Memory B cell (primary cell): ENCODE measurements around the gene MYBBP1A.

Experiments
- ATAC-seq: fragments of 150-1000 bp; cut with Tn5 transposase; 2 replicates; pipeline ENCODE4 v1.10.0; 2021; ENCODE audit warnings: low read depth, mild to moderate bottlenecking, moderate library complexity
- DNase-seq, 2 donors: peaks; one replicate each; pipeline ENCODE4 v3.0.0; 2022; ENCODE audit warnings: low spot score in 2 of 2
- H3K27ac Mint-ChIP-seq: one replicate; pipeline ENCODE4 v1.8.0; 2022; ENCODE audit warnings: mild to moderate bottlenecking, moderate library complexity, mixed read lengths
- H3K27me3 Mint-ChIP-seq: one replicate; pipeline ENCODE4 v1.8.0; 2022; ENCODE audit warnings: mixed read lengths
- H3K36me3 Mint-ChIP-seq: one replicate; pipeline ENCODE4 v1.8.0; 2022; ENCODE audit warnings: mild to moderate bottlenecking, mixed read lengths
- H3K4me1 Mint-ChIP-seq: one replicate; pipeline ENCODE4 v1.8.0; 2022; ENCODE audit warnings: mixed read lengths
- H3K4me3 Mint-ChIP-seq: one replicate; pipeline ENCODE4 v1.8.0; 2022; ENCODE audit warnings: mild to moderate bottlenecking, moderate library complexity, mixed read lengths
- H3K9me3 Mint-ChIP-seq: one replicate; pipeline ENCODE4 v1.8.0; 2022; ENCODE audit warnings: mixed read lengths

Gene MYBBP1A

DNA sequence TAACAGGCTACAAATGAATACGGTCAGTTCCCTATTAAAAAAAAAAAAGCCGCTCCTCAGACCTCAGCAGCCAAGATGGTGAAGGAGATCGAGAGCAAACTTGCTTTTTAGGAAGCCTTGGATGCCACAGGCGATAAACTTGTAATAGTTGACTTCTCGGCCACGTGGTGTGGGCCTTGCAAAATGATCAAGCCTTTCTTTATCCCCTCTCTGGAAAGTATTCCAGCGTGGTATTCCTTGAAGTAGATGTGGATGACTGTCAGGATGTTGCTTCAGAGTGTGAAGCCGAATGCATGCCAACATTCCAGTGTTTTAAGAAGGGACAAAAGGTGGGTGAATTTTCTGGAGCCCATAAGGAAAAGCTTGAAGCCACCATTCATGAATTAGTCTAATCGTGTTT, 16.9 kb upstream of the MYBBP1A start:
- peaks cover 6% of the 10 kb centered on the region for H3K27me3 Mint-ChIP-seq
- no peaks in the 10 kb centered on the region for H3K36me3 Mint-ChIP-seq
- no peaks in the 10 kb centered on the region for H3K9me3 Mint-ChIP-seq
- no peak overlapping the region for H3K4me3 Mint-ChIP-seq
- DNase-seq, result no peak
- peaks cover 9% of the 10 kb centered on the region for H3K4me1 Mint-ChIP-seq
- no peak overlapping the region for H3K27ac Mint-ChIP-seq
- no peak for ATAC-seq

DNA sequence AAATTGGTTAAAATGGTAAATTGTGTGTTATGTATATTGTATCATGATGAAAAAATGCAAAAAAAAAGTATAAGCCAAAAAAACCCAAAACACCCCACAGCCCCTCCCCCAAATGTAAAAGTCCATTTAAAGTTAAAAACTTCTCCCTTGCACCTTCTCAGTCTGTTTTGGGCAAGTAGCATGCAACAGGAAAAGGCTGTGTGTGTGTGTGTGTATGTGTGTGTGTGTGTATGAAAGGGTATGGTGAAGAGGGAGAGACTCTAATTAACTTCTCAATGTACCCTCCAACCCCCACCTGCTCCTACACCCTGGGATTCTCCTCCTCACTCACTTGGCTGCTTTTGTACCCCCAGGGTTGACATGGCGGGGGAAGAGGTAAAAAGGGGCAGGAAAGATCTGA, 14.4 kb upstream of the MYBBP1A start:
- H3K27ac Mint-ChIP-seq, result no peak overlapping the region
- H3K27me3 Mint-ChIP-seq, result peaks cover 1% of the 10 kb centered on the region
- no peak for DNase-seq
- no peak overlapping the region for H3K4me3 Mint-ChIP-seq
- no peaks in the 10 kb centered on the region for H3K9me3 Mint-ChIP-seq
- no peak for ATAC-seq
- peaks cover 11% of the 10 kb centered on the region for H3K4me1 Mint-ChIP-seq
- no peaks in the 10 kb centered on the region for H3K36me3 Mint-ChIP-seq

DNA sequence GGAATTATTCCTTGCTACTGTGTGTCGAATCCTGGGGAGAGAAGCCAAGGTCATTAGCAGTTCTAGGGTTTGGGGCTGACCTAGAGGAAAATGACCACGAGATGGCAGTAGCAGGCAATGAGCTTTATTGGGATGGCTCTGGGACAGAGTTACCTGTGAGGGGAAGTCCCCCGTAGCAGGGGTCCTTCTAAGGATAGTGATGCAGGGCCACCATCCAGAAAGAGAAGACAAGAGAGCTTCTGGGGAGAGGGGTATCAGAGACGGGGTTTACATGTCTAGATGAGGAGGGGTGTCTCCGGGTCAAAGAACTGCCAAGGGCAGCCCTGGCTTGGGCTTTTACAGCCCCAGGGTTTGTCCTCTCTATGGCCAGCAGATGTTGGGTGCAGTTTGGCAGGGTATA, 11.6 kb upstream of the MYBBP1A start:
- ATAC-seq, result peak; percentile 68
- Mint-ChIP-seq H3K27me3 (no peaks in the 10 kb centered on the region), H3K4me3 (no peak overlapping the region), H3K4me1 (peaks cover 16% of the 10 kb centered on the region), H3K36me3 (no peaks in the 10 kb centered on the region), H3K27ac (no peak overlapping the region), H3K9me3 (no peaks in the 10 kb centered on the region)
- DNase-seq, result peak; percentile 38 to 50

DNA sequence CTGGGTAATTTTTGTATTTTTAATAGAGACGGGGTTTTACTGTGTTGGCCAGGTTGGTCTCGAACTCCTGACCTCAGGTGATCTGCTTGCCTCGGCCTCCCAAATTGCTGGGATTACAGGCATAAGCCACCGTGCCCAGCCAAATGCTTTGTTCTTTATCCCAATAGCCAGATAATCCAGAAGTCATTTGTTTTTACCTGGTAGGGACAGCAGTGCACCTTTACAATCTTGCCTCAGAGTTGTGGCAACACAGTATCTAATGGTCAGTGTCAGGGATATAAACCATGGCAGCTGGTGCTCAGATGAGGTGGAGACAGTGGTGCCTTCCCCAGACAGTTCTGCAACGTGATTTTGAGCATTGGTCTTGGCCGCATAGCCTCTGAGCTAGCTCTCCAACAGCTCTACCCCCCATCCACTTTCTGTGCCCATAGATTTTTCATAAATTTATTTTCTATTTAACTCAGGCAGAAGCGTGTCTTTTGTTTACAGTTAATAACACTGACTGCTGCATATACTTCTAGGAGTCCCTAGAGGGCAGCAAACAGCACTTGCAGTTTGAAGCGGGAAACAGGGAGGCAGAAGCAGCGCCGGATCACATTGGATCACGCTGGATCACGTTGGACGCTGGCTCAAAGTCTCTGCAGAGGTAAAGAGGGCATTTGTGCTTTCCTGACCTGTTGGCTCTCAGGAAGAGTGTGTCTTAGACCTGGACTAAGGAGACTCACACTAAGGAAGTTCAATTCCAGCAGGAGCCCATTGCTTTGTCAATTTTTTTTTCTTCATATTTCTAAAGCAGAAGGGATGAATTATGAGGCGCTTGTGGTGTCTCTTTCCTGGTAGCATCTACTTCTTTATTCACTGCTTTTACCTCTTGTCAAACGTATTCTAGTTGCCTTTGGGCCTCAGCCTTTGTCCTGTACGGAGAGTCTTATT, 10.3 kb upstream of the MYBBP1A start:
- Mint-ChIP-seq H3K27ac (no peak overlapping the region), H3K9me3 (no peaks in the 10 kb centered on the region), H3K4me1 (peaks cover 21% of the 10 kb centered on the region), H3K36me3 (no peaks in the 10 kb centered on the region), H3K27me3 (no peaks in the 10 kb centered on the region), H3K4me3 (peak overlapping the region; percentile 46)
- peak; percentile 60 for ATAC-seq
- peak in 1 of 2 donors; percentile 31 for DNase-seq

DNA sequence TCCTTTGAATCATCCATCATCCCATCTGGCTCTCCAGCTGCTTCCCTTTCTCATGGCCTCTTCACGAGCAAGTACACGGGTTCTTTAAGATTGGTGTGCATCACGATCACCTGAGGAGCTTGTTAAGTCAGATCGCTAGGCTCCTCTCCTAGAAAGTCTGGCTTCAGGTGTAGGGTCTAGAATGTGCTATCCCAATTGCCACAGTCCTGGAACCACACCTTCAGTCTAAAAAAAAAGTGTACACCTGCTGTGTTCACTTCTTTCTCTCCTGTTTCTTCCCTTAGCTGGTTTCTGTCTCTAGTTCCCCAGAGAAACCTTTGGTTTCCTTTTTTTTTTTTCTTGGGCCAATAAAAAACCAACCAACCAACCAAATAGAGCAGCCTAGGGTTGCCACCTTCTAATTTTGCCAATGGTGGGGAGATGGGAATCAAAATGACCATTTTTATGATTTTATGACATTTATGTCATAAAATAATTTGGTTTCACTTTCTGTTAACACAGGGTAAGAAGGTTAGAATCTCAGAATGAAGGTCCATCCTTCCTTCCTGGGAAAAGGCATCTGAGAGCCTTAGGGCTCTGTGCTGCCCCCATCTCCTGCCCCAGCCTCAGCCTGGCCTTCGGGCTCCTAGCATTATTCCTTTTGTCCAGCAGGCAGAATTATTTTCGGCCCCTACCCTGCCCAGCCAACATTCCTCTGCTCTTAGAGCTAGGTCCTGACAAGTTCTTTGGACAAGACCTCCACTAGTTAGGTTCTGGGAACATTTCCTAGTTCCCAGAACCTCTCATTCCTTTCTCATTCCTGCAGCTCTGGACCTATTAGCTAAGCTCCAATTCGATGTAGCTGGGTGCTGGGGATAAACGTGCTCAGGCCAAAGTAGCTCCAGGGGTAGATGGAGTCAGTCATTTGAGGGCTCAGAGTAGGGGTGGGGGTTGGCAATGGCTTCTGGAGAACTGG, 7.1 kb upstream of the MYBBP1A start:
- no peaks in the 10 kb centered on the region for H3K9me3 Mint-ChIP-seq
- H3K27ac Mint-ChIP-seq, result peak overlapping the region; percentile 58
- ATAC-seq, result peak; percentile 43
- peak overlapping the region; percentile 57 for H3K4me3 Mint-ChIP-seq
- peaks cover 2% of the 10 kb centered on the region for H3K27me3 Mint-ChIP-seq
- DNase-seq, result no peak
- H3K4me1 Mint-ChIP-seq, result peaks cover 19% of the 10 kb centered on the region
- no peaks in the 10 kb centered on the region for H3K36me3 Mint-ChIP-seq

DNA sequence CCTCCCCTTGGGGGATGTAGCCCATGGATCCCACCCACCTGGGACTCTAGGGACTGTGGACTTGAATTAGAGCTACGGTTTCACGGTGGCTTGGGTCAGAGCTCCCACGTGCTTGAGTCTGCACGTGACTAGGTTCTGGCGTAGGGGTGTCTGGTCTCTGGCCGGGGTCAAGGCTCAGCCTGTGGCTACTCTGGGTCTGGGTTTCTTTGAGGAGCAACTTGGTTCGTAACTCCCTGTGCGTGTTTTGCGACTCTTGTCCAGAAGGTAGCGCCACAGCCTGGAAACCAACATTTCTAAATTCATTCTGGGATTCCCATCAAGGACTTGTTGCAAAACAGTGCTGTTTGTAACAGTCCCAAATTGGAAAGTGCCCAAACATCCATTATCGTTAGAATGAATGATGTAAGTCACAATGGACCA, 5.7 kb upstream of the MYBBP1A start:
- Mint-ChIP-seq H3K27ac (no peak overlapping the region), H3K4me1 (peaks cover 22% of the 10 kb centered on the region), H3K4me3 (no peak overlapping the region), H3K36me3 (no peaks in the 10 kb centered on the region), H3K9me3 (no peaks in the 10 kb centered on the region), H3K27me3 (peaks cover 2% of the 10 kb centered on the region)
- ATAC-seq, result no peak
- no peak for DNase-seq

DNA sequence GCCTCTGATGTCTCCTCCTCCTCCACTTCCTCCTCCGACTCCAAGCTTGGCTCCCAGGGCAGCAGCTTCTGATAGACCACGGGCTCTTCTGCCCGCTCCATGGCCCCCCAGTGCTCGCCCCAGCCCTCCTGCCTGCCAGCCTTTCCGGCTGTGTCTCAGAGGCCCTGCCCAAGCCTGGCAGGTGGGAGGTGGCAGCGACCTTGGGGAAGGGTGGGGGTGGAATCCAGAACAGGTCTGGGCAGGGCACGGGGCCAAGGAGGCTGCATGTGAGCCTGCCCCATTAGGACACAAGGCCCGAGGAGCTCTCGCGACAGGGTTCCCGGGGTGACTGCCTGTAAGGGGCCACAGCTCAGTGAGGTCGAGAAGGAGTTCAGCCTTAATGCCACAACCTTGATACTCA, 5.2 kb upstream of the MYBBP1A start, which contains the start of gene GGT6:
TSS of gene GGT6 (minus strand) at position 157 of the 400 bp plus-strand sequence. CDS start at position 101, 56 bp downstream.
- Mint-ChIP-seq H3K27ac (no peak within 1 kb of the TSS), H3K36me3 (no peaks in the 10 kb centered on the region), H3K4me3 (no peak within 1 kb of the TSS), H3K4me1 (peaks cover 23% of the 10 kb centered on the region), H3K27me3 (peaks cover 2% of the 10 kb centered on the region), H3K9me3 (no peaks in the 10 kb centered on the region)
- DNase-seq (no peak), ATAC-seq (no peak)

DNA sequence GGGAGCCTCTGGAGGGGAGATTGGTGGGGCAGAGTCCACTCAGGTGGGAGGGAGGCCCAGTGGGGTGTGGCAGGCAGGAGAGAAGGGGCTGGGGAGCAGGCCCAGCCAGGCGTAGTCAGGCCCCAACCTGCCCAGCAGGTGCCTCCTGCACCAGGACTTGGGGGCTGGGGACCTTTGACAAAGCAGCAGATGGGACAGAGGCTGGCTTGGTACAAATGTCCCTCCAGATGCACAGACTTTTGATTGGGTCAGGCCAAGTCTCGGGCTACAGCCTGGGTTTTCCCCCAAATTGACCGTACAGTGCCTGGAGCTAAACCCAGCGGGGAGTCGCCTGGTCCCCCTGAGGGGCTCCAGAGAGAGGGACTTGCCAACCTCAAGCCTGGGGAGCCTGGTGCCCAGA, 4.8 kb upstream of the MYBBP1A start:
- Mint-ChIP-seq H3K9me3 (no peaks in the 10 kb centered on the region), H3K27ac (no peak overlapping the region), H3K27me3 (peaks cover 2% of the 10 kb centered on the region), H3K4me1 (peaks cover 23% of the 10 kb centered on the region), H3K4me3 (no peak overlapping the region), H3K36me3 (no peaks in the 10 kb centered on the region)
- ATAC-seq (no peak), DNase-seq (no peak)

DNA sequence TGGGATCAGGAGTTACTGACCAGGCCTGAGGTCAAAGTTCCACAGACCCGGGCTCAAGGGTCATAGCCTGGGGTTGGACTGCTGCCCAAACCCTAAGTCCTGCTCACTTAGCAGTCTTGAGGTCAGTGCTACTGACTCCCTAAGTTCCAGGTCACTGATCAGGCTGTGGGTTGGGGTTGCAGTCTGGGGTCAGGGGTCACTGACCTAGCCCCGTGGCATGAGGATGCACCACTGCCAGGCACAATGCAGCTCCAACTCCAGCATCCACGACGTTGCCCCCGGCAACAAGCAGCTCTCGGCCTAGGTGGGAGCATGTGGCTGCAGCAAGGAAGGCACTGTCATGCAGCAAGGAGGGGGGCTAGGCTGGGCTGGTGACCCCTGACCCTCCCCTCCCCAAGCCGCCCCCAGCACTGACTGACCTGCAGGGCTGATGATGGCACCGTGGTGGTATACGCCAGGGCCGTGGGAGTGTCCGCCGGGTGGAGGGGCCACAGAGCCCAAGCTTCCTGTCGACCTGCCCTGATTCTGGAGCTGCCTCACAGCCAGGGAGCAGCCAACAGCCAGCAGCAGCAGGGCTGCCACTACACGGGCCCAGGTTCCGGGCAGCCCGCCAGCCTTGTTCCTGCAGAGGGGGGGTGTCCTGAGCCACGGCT, 4.1 kb upstream of the MYBBP1A start:
- DNase-seq, result no peak

DNA sequence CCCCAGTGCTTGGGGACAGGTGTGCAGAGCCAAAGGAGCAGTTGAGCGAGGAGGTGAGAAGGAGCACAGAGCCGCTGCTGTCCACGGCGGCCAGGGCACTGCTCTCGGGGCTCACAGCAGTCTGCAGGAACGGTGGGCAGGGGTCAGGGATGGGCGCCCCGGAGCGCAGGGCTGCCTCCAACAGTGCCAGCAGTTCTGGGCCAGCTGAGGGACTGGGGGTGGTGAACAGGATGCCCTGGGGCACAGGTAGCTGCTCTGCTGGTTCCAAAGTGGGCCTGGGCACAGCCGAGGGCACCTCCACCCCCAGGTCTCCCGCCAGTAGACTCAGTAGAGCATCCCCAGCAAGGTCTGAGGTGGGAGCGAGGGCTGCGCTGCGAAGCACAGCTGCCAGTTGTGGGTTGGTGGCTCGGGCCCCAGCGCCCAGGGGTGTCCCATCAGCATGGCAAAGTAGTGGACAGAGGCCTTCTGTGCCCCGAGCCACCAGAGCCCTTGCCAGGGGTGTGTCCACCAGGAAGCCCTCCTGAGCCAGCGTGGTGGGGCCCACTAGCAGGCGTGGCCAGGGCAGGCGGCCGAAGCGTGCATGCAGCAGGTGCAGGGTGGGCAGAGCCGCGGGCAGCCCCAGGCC, 3.3 kb upstream of the MYBBP1A start:
- DNase-seq (no peak), ATAC-seq (no peak)
- Mint-ChIP-seq H3K9me3 (no peaks in the 10 kb centered on the region), H3K4me1 (peaks cover 30% of the 10 kb centered on the region), H3K36me3 (no peaks in the 10 kb centered on the region), H3K27ac (no peak overlapping the region), H3K4me3 (no peak overlapping the region), H3K27me3 (peaks cover 2% of the 10 kb centered on the region)

More for the DNA sequence above, 4.1 kb upstream of the MYBBP1A start:
- Mint-ChIP-seq H3K36me3 (no peaks in the 10 kb centered on the region), H3K27me3 (peaks cover 2% of the 10 kb centered on the region), H3K9me3 (no peaks in the 10 kb centered on the region), H3K4me1 (peaks cover 28% of the 10 kb centered on the region), H3K4me3 (no peak overlapping the region), H3K27ac (no peak overlapping the region)
- no peak for ATAC-seq

DNA sequence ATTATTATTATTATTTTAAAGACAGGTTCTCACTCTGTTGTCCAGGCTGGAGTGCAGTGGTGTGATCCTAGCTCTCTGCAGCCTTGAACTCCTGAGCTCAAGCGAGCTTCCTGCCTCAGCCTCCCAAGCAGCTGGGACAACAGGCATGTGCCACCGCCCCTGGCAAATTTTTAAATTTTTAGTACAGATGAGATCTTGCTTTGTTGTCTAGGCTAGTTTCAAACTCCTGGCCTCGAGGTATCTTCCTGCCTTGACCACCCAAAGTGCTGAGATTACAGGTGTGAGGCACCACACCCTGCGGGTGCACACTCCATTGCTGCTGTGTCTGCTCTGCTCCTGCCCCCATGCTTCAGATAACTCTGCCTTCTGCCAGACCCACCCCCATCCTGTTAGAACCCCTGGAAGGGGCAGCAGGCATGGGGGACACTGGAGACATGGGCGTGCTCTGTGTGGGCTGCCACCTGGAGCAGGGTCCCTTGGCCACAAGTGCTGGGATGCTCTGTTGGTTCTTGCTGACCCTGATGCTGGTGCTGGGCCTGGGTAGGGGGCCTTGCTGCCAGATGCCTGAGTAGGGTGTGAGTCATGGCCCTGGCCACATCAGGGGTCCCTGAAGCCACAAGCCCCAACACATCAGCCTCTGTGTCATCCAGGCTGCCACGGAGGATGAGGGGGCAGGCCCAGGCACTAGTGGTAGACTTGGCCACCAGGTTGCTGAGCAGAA, 2.6 kb upstream of the MYBBP1A start:
- peaks cover 2% of the 10 kb centered on the region for H3K27me3 Mint-ChIP-seq
- DNase-seq (no peak), ATAC-seq (no peak)
- H3K4me1 Mint-ChIP-seq, result peaks cover 29% of the 10 kb centered on the region
- no peaks in the 10 kb centered on the region for H3K36me3 Mint-ChIP-seq
- no peak overlapping the region for H3K4me3 Mint-ChIP-seq
- H3K27ac Mint-ChIP-seq, result no peak overlapping the region
- no peaks in the 10 kb centered on the region for H3K9me3 Mint-ChIP-seq

DNA sequence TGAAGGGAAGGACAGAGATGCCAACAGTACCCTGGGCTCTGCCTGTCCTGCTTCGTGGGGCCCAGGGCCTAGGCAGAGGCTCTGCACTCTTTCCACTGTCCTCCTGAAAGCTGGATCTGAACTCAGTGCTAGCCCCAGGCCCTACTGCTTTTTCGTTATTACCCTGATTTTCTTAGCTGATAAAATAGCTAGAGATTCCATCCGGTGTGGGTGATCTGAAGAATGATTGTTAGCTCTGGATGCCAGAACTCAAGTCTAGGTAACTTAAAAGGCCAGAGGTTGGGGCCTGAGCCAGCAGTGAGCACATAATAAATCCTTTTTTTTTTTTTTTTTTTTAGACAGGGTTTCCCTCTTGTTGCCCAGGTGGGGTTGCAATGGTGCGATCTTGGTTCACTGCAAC, 1.8 kb upstream of the MYBBP1A start:
- H3K9me3 Mint-ChIP-seq, result no peaks in the 10 kb centered on the region
- H3K36me3 Mint-ChIP-seq, result no peaks in the 10 kb centered on the region
- no peak for DNase-seq
- ATAC-seq, result no peak
- peaks cover 2% of the 10 kb centered on the region for H3K27me3 Mint-ChIP-seq
- H3K4me3 Mint-ChIP-seq, result no peak overlapping the region
- peaks cover 22% of the 10 kb centered on the region for H3K4me1 Mint-ChIP-seq
- H3K27ac Mint-ChIP-seq, result peak overlapping the region; percentile 87
